WTC11 (cell line): Measurements from ENCODE around the gene KLK13.

Source experiments
- ELF4 ChIP-seq: sonication (generic); formaldehyde crosslinking; IDR thresholded peaks from 2 replicates; pipeline ENCODE4 v1.8.1; 2022; ENCODE audit warnings: low read depth, mild to moderate bottlenecking, moderate library complexity, missing genetic modification reagents
- GABPB1 ChIP-seq: sonication (generic); formaldehyde crosslinking; IDR thresholded peaks from 2 replicates; pipeline ENCODE4 v1.8.1; 2023; ENCODE audit warnings: mild to moderate bottlenecking, missing genetic modification reagents
- NR3C1 ChIP-seq: sonication (generic); formaldehyde crosslinking; conservative IDR thresholded peaks from 2 replicates; pipeline ENCODE4 v1.8.1; 2023; ENCODE audit warnings: low read depth, mild to moderate bottlenecking, missing genetic modification reagents
- TF ChIP-seq, protein P1 (sequence below): fragments of 200-600 bp; IDR thresholded peaks from 2 replicates; pipeline ENCODE4 v1.8.0; 2022; ENCODE audit warnings: antibody characterized with exemption
- TF ChIP-seq, protein P2 (sequence below): sonication (generic); formaldehyde crosslinking; IDR thresholded peaks from 2 replicates; pipeline ENCODE4 v1.8.1; 2023; ENCODE audit warnings: mild to moderate bottlenecking, missing genetic modification reagents, moderate library complexity

DNA sequence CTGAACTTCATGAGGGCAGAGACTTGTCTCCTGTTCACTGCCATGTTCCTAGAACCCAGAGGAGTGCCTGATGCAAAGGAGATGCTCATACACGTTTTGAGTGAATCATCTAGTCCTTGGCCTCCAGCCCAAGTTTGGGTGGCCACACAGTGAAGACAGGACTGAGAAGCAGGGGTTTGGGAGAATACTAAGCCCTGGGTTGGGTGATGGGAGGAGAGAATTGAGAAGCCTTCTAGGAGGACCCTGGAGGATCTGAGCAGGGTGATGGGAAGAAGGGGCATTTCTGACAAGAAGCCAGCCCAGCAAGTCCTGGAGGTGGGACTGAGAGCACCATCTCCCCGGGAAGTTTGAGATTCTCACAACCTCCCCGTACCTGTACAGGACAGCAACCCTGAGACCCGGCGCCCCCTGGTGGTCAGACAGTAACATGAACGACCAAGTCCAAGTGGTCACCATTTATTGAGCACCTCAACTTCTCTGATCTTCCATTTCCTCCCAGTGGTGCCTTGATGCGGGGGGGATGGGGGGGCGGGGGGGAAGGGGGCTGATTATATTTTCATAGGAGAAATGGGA lies 32.4 kb upstream of the KLK13 start:
- TF ChIP-seq, protein P1, sequence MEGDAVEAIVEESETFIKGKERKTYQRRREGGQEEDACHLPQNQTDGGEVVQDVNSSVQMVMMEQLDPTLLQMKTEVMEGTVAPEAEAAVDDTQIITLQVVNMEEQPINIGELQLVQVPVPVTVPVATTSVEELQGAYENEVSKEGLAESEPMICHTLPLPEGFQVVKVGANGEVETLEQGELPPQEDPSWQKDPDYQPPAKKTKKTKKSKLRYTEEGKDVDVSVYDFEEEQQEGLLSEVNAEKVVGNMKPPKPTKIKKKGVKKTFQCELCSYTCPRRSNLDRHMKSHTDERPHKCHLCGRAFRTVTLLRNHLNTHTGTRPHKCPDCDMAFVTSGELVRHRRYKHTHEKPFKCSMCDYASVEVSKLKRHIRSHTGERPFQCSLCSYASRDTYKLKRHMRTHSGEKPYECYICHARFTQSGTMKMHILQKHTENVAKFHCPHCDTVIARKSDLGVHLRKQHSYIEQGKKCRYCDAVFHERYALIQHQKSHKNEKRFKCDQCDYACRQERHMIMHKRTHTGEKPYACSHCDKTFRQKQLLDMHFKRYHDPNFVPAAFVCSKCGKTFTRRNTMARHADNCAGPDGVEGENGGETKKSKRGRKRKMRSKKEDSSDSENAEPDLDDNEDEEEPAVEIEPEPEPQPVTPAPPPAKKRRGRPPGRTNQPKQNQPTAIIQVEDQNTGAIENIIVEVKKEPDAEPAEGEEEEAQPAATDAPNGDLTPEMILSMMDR: peak; percentile 80
- TF ChIP-seq, protein P2, sequence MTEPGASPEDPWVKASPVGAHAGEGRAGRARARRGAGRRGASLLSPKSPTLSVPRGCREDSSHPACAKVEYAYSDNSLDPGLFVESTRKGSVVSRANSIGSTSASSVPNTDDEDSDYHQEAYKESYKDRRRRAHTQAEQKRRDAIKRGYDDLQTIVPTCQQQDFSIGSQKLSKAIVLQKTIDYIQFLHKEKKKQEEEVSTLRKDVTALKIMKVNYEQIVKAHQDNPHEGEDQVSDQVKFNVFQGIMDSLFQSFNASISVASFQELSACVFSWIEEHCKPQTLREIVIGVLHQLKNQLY (CRISPR knock-in tag): no peak
- TF ChIP-seq NR3C1 (CRISPR knock-in tag) (no peak), GABPB1 (no peak), ELF4 (no peak)
